ENCODE data around the gene TBX2. TPM values are rescaled to one million over a fixed set of nuclear protein-coding genes. Genes with fewer than 3 reads are reported as not detected.
A peak's percentile ranks its signal among the peaks of the same experiment; 100 is the strongest.

The TBX2 gene
- total and polyA plus RNA-seq, 2 of the 13 experiments (the other 11 are each of a cell fraction or from before 2014, with no cell fraction given) = 2.8 to 15.3 TPM

GRCh38 chr17:61404663-61404912 lies 4.9 kb downstream of the TBX2 start:
- Histone ChIP-seq H3K79me2 (ENCODE audit: insufficient read depth, low read length) (peaks cover 3% of the 10 kb centered on the region), H3K27me3 (ENCODE audit: control insufficient read depth in 1 of 2, insufficient read depth in 2 of 2, low read length in 2 of 2) (no peaks in the 10 kb centered on the region), H2AFZ (ENCODE audit: low read length) (no peak overlapping the region), H3K4me3 (replicated peaks in 1 of 3; ENCODE audit: insufficient read depth in 1 of 3, low read depth in 2 of 3, low read length in 3 of 3) (no peak overlapping the region), H3K27ac (ENCODE audit: extremely low read length, insufficient read depth, low read length) (no peak overlapping the region), H3K4me1 (ENCODE audit: insufficient read depth, low read length) (peaks cover 35% of the 10 kb centered on the region), H3K9me3 (ENCODE audit: low read length) (no peaks in the 10 kb centered on the region), H3K9ac (ENCODE audit: insufficient read depth, low read depth, low read length) (no peak overlapping the region), H4K20me1 (ENCODE audit: insufficient read depth, low read length) (no peaks in the 10 kb centered on the region), H3K36me3 (replicated peaks in 1 of 2; ENCODE audit: control insufficient read depth in 1 of 2, insufficient read depth in 2 of 2, low read length in 2 of 2) (peaks cover 4 to 6% of the 10 kb centered on the region in 2 experiments; a peak in 2 of 5 replicates), H3K4me2 (ENCODE audit: low read depth, low read length) (no peak overlapping the region)
- TF ChIP-seq ZNF513 (CRISPR knock-in tag; conservative IDR thresholded peaks at IDR 0.05) = no peak
- TF ChIP-seq AGO2 (optimal IDR thresholded peaks at IDR 0.05; ENCODE audit: low read depth, low read length) = peak; percentile 70
- no peak for TF ChIP-seq ARID3A (IDR thresholded peaks at IDR 0.05; ENCODE audit: low read depth, low read length)
- no peak for TF ChIP-seq NR2C2 (CRISPR knock-in tag; IDR thresholded peaks at IDR 0.05; ENCODE audit: borderline replicate concordance)
- in situ Hi-C loops (cut with HindIII; ENCODE audit: extremely low pct_ligation_motif_present, low pct_unique_long_range_greater_than_20kb) (no loop called here), intact Hi-C loops (cut with micrococcal nuclease; ENCODE audit: unreplicated experiment) (no loop called here)
- no TSS peak for BruUV-seq (replicated peaks)
- DNase-seq (ENCODE audit: low spot score) (no peak), ATAC-seq (no peak), FAIRE-seq (no peak)
- ChIA-PET POLR2A (no interaction called here), CTCF (ENCODE audit: low intra/inter-chr PET ratio, low total read pairs) (no interaction called here)
- WGBS (ENCODE audit: low lambda C conversion rate) = 97% methylated on average over 27 of the region's 27 CpGs
